ENCODE results near the gene CMTM1.
A peak's percentile ranks its signal among the peaks of the same experiment; 100 is the strongest.

The CMTM1 gene

GRCh38 chr16:66539623-66540469, 26.4 kb upstream of the CMTM1 start:
- no peak for DNase-seq

DNA sequence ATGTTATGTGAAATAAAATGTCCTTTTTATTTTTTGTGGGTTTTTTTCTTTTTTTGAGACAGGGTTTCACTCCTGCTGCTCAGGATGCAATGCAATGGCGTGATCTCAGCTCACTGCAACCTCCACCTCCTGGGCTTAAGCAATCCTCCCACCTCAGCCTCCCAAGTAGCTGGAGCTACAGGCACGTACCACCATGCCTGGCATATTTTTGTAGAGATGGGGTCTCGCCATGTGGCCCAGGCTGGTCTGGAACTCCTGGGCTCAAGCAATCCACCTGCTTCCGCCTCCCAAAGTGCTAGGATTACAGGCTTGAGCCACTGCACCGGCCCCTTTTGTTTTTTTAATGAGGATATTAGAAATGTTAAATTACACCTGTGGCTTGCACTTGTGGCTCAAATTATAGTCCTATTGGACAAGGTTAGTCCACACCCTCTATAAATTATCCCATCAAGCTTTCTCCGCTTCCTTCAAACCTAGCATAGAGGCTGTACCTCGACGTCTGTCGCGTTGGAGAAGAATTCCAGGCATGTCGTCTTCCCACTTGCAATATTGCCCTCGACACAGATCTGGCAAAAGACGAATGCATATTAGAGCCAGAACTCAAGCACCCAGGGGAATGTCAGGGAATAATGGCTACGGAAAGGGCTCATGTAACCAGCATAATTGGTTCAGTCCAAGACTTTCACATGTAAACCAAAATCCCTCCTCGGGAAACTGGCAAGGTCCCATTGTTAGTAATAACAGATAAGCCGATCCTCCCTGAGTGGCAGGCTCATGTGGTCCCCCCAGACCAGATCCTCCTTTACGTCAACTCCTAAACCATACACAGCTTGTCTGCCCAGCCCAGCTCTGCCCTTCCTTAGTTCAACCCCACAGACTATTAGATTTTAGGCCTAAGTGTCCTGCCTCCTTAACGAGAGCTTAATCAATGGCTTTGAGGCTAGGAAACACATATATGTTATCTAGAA, 24.6 kb upstream of the CMTM1 start:
- DNase-seq, result no peak

DNA sequence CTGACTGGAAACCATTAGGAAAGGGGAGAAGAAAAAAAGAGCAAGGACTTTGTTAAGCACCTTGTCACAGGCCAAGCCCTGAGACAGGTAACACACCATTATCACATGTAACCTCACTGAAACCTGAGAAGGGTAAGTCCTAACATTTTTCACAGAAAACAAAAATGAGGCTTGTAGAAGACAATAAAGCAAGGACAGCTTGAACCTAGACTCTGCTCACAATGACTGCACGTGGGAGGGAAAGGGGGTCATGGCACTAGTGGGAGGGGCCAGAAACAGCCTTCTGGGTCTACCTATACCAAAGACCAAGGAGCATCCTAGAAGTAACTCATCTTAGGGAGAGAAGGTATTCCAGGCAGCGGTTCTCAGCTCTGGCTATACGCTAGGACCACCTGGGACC, 23.8 kb upstream of the CMTM1 start:
- DNase-seq, result no peak

- no peak for DNase-seq
These were observed 22.7 kb upstream of the CMTM1 start for GRCh38 chr16:66543541-66543940.

DNA sequence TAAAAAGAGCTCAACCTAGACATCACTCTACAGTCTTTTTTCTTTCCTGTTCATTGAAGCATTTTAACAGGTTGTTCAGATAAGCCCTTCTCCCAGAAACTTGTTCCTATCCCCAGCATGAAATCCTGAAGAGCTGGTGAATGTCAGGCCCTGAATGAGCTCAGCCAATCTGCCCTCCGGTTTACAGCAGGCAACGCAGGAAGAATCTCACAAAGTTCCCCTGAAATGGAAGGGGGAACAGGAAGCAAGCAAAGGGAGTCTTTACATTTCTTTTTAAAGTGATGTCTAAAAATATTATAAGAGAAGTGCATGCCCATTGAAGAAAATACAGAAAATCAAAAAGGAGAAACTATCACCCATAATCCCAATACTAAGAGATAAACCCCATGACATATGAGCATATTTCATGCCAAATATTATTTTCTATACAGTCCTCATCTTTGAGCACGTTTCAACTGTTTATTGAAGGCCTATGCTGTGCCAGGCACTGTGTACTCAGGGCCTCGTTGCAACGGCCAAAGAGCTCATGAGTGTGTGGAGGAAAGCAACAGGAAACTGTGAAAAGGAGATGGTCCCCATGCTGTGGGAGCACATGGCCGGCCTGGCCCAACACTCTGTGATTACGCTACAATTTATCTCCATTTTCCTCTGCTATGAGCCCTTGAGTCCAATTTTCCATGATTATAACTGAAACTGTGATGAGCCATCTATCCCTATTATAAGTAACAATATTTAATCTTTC, 22.1 kb upstream of the CMTM1 start:
- no peak for DNase-seq

DNA sequence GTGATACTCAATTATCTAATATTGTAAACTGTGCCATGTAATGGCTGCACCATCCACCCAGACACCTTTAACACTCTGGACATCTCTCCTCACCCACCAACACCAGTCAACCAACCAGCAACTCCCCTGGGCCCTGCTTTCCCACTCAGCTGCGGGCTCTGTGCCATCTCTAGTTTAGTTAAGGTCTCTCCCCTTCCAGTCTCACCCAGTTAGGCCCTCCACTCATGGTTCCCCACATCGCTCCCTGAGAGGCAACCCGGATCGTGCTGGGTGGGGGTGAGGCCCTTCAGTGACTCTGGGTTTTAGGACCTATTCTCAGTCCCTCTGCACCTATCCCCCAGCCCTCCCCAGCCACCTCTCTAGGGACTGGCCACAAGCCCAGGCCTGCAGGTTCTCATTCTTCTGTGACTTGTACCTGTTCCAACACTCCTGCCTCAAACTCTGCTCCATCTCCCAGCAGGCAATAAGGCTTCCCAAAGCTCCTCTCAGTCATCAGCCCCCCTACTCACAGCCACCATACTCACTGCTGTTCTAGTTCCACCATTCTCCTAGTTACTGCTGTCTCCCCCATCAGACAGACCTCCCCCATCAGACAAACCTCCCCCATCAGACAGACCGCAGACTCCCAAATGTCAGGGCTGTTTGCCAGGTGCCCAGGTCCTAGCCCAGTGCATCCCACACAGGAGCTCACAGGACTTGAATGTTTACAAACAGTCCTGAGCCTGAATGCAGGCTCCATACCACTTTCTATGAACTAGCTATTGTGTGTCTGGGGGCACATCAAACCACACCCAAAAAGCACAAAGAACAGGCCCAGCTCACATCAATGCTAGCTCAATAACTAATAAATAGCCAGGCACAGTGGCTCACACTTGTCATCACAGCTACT, 18.9 kb upstream of the CMTM1 start:
- no peak for DNase-seq

DNA sequence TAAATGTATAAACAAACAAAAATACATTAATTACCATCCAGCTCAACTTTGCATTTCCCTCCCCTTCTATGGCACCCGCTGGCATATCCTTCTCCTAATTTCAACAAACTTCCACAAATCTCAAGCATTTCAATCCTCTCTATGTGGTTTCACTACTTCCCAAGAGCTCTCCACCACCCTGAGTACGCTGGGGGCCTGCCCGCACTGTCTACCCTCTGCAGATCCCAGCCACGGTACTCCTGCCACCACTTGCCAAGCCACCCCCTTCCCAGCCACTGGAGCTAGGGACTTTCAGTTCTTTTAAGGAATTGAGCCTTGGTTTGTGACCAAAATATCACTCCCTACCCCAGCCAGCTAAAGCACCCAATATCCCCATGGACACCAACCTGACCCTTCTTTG, 18.2 kb upstream of the CMTM1 start:
- no peak for DNase-seq

- DNase-seq, result no peak
These were observed 17.4 kb upstream of the CMTM1 start for GRCh38 chr16:66548868-66549267.

- DNase-seq, result peak; percentile 78
These were observed 16.7 kb upstream of the CMTM1 start, which contains the start of gene TK2 for GRCh38 chr16:66549284-66550131. TK2 (minus strand) TSS chr16:66550122; CDS start chr16:66550061, 61 bp downstream.

DNA sequence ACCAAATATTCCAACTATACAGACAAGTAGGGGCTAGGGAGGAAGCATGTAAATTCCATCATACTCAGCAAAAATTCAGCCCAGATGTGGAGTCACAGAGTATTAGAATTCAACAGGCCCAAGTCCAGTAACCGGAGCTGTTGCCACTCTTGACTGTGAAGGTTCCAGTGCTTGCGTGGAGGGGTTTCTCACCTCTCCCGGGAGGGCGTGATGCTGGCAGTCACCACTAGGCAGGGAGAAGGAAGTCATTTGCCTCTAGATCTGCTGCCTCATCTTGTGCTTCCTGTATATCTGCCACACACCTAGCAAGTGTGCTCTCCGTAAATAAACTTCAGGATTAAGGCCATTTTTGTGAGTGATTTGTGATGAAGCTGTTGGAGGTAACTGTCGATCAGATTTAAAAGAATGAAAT, 14.9 kb upstream of the CMTM1 start:
- peak; percentile 35 for DNase-seq

DNA sequence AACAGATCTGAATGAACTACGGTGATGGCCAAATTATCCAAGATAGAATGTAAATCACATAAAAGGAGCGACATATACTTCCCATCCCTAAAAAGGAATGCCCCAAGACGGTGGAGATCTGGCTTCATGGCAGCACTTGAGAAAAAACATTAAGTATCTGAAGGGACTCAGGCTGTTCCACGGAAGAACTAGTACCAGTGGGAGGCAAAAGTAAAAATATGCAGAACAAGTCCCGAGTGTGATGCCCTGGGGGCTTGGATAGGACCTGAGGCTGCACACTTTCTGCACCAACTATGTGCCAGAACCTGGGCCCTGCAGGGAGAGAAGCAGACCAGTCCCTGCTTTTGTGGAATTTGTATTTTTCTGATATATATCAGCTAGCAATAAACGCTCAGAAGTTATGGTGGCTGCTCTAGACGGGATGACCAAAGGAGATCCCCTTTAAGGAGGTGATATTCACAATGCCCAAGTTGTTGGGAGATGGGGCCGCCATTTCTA, 14.4 kb upstream of the CMTM1 start:
- no peak for DNase-seq

GRCh38 chr16:66552286-66553177, 13.7 kb upstream of the CMTM1 start, which contains the start of gene CKLF:
CKLF (plus strand) TSS chr16:66552576; CDS start chr16:66552716, 140 bp downstream.
- DNase-seq, result peak; percentile 89

DNA sequence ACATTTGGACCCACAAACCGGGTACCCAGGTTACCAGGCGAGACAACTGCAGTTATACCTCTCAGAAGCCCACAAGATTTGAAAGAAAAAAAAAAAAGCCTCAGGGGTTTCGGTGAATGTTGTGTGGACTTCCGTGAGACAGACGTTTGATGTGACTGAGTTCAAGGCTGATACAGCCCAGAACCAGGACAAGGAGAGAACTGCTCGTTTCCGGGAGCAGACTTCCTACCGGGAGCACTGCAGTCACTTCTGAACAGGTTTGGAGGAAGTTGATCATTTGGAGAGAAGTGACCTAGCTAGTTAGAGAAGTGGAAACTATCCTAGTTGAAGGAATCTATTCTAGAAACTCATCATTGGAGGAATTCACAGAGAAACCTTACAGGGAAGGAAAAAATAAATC, 13.0 kb upstream of the CMTM1 start:
- no peak for DNase-seq

- DNase-seq, result no peak
These were observed 12.2 kb upstream of the CMTM1 start for GRCh38 chr16:66554021-66554420.

GRCh38 chr16:66554495-66554894, 11.7 kb upstream of the CMTM1 start:
- DNase-seq, result no peak

DNA sequence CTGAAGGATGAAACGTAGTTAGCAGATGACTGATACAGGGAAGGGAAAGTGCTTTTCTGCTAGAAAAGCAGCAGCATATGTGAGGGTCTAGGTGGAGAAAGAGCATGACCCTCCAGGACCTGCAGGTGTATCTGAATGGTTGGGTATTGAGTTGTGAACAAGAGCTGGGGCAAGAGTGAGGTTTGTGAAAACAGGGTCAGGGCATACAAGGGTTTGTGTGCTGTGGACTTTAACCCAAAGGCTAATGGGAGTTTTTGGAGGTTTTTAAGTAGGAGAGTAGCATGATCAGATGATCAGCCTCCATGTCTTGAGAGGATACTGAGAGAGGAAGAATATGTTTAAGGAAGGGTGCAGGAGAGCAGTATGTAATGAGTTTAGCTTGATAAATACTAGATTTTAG, 6.1 kb upstream of the CMTM1 start:
- no peak for DNase-seq

DNA sequence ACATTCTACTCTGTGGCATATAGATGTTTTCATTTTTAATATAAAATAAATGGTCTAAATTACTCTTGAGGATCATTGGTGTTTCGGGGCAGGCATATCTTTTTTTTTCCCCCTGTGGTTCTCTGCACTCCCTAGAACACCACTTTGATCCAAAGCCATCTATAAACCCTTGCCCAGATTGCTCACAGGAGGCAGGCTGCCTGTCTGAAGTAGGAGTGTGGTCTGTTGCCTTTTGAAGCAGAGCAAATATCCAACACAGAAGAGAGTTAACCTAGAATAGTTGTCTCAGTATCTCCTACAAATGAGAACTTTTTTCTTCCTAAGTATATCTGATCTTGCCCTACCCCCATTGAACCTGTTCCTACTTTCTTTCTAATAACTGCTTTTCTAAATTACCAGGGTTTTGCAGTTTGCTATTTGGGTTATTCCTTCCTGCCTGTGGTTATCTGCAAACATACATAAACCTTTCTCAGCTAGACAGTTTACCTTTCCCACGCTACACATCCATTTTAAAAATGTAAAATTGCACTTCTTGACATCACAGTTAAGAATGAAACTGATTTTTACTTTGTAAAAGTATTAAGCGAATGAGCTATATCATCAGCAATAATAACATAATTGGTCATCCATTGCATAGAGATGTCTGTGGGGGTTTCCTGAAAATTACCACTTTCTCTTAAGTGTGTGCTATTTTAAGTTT, 4.7 kb upstream of the CMTM1 start:
- no peak for DNase-seq

DNA sequence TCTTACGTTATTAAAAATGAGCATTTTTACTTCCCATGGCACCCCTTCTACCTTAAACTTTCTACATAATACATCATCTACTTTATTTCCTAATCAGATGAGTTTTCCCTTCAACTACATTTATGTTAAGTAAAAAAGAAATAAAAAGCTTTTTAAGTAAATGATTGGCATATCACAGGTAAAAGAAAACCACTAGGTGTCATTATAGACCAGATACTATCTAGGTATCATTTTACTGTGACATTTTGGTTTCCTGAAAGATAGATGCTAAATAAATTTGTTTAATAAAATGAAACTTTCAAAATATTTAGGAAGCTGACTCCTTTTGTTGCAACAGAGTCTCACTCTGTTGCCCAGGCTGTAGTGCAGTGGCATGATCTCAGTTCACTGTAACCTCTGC, 3.8 kb upstream of the CMTM1 start:
- DNase-seq, result no peak

DNA sequence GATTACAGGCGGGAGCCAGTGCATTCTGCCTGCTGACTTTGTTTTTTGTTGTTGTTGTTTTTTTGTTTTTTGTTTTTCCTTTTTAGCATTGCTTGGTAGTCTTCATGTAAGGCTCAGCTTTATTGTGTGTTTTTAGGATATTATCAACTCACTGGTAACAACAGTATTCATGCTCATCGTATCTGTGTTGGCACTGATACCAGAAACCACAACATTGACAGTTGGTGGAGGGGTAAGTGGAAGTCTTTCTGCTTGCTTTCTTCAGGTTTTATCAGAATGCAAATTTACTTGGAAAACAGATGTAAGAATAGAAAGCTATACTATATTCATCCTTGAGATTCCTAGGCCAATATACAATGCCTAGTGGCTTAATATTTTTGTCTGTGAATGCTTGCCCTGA, 3.3 kb upstream of the CMTM1 start:
- DNase-seq, result no peak
